Measurements from ENCODE around the gene DOCK7.
"Not testable (repeated sequence)": the region's sequence is repeated elsewhere in the genome, so short reads cannot be mapped to it uniquely, and the experiment has no call there.

GRCh38 chr1:62610588-62610987 is 77.6 kb downstream of the DOCK7 start:
- TF ChIP-seq CTCF (conservative IDR thresholded peaks at IDR 0.05); ZFX (IDR thresholded peaks at IDR 0.05): not testable (repeated sequence)
